ENCODE data around the gene GYPE.
"Not testable (repeated sequence)": the region's sequence is repeated elsewhere in the genome, so short reads cannot be mapped to it uniquely, and the experiment has no call there.

- TF ChIP-seq CTCF (conservative IDR thresholded peaks at IDR 0.05), result peak; percentile 61
- TF ChIP-seq ZFX (IDR thresholded peaks at IDR 0.05), result not testable (repeated sequence)
These were observed 2.5 kb upstream of the GYPE start for GRCh38 chr4:143907811-143908210.

Measured in C4-2B (cell line).